H9 (cell line): ENCODE data around the gene MRPS6. TPM values are rescaled to one million over a fixed set of nuclear protein-coding genes. Genes with fewer than 3 reads are reported as not detected.

ENCODE experiments used
- DNase-seq: peaks from one replicate; pipeline ENCODE4 v3.0.0-alpha.2; 2017
- H2AFZ ChIP-seq: one replicate; pipeline ENCODE4 v1.6.1; 2013; ENCODE audit warnings: mild to moderate bottlenecking, low read length, control low read depth, moderate library complexity
- H2AK5ac ChIP-seq: 2 replicates; pipeline ENCODE4 v1.6.1; 2013; ENCODE audit warnings: low read length, control low read depth, mixed read lengths; ENCODE audit not compliant: insufficient read length
- H2BK120ac ChIP-seq: one replicate; pipeline ENCODE4 v1.6.1; 2013; ENCODE audit warnings: low read depth, mild to moderate bottlenecking, low read length, control low read depth, inconsistent platforms; ENCODE audit not compliant: poor library complexity, severe bottlenecking
- H2BK12ac ChIP-seq: 2 replicates; pipeline ENCODE4 v1.6.1; 2013; ENCODE audit warnings: low read length, control low read depth, mixed read lengths, low read depth; ENCODE audit not compliant: insufficient read length
- H2BK15ac ChIP-seq: 2 replicates; pipeline ENCODE4 v1.6.1; 2013; ENCODE audit warnings: low read depth, low read length, control low read depth
- H2BK20ac ChIP-seq: one replicate; pipeline ENCODE4 v1.6.1; 2013; ENCODE audit warnings: low read depth, mild to moderate bottlenecking, low read length, control low read depth, inconsistent platforms; ENCODE audit not compliant: poor library complexity, severe bottlenecking
- H2BK5ac ChIP-seq: 2 replicates; pipeline ENCODE4 v1.6.1; 2013; ENCODE audit warnings: low read length, control low read depth, mixed read lengths; ENCODE audit not compliant: insufficient read length
- H3K14ac ChIP-seq: 2 replicates; pipeline ENCODE4 v1.6.1; 2013; ENCODE audit warnings: low read length, control low read depth; ENCODE audit not compliant: insufficient read depth
- H3K18ac ChIP-seq: 2 replicates; pipeline ENCODE4 v1.6.1; 2013; ENCODE audit warnings: low read depth, mild to moderate bottlenecking, mixed read lengths, low read length, control low read depth; ENCODE audit not compliant: insufficient read length
- H3K23ac ChIP-seq: 2 replicates; pipeline ENCODE4 v1.6.1; 2013; ENCODE audit warnings: low read length, control low read depth, mixed read lengths, low read depth; ENCODE audit not compliant: insufficient read length
- H3K23me2 ChIP-seq: 2 replicates; pipeline ENCODE4 v1.6.1; 2013; ENCODE audit warnings: low read depth, mild to moderate bottlenecking, mixed read lengths, low read length, control low read depth; ENCODE audit not compliant: insufficient read length, poor library complexity, severe bottlenecking
- H3K27ac ChIP-seq: 2 replicates; pipeline ENCODE4 v1.5.1; 2013; ENCODE audit warnings: low read length, control low read depth, mixed read lengths, low read depth; ENCODE audit not compliant: insufficient read length
- H3K27me3 ChIP-seq: 2 replicates; pipeline ENCODE4 v1.6.1; 2013; ENCODE audit warnings: low read length, control low read depth, inconsistent platforms; ENCODE audit not compliant: insufficient read depth
- H3K4ac ChIP-seq: 2 replicates; pipeline ENCODE4 v1.6.1; 2013; ENCODE audit warnings: low read depth, mild to moderate bottlenecking, control low read depth, inconsistent platforms, low read length, moderate library complexity
- H3K4me1 ChIP-seq: 2 replicates; pipeline ENCODE4 v1.6.1; 2013; ENCODE audit warnings: low read length, control low read depth, inconsistent platforms; ENCODE audit not compliant: insufficient read depth
- H3K4me2 ChIP-seq: 2 replicates; pipeline ENCODE4 v1.6.1; 2013; ENCODE audit warnings: low read length, control low read depth, mixed read lengths; ENCODE audit not compliant: insufficient read length, insufficient read depth
- H3K56ac ChIP-seq: 2 replicates; pipeline ENCODE4 v1.6.1; 2013; ENCODE audit warnings: low read depth, mild to moderate bottlenecking, mixed read lengths, low read length, control low read depth; ENCODE audit not compliant: insufficient read length
- H3K79me1 ChIP-seq: 2 replicates; pipeline ENCODE4 v1.6.1; 2013; ENCODE audit warnings: low read depth, mild to moderate bottlenecking, moderate library complexity, low read length, control low read depth, inconsistent platforms; ENCODE audit not compliant: insufficient read depth, poor library complexity, severe bottlenecking
- H3K79me2 ChIP-seq: 2 replicates; pipeline ENCODE4 v1.6.1; 2013; ENCODE audit warnings: low read length, control low read depth, inconsistent platforms; ENCODE audit not compliant: insufficient read depth
- H3K9ac ChIP-seq: 2 replicates; pipeline ENCODE4 v1.6.1; 2013; ENCODE audit warnings: low read length, control low read depth, mixed read lengths; ENCODE audit not compliant: insufficient read length; ENCODE audit errors: extremely low read depth
- H3K9me3 ChIP-seq: one replicate; pipeline ENCODE4 v1.6.1; 2013; ENCODE audit warnings: low read depth, low read length, inconsistent platforms; ENCODE audit not compliant: control insufficient read depth
- H3T11ph ChIP-seq: one replicate; pipeline ENCODE4 v1.6.1; 2013; ENCODE audit warnings: mild to moderate bottlenecking, low read length, control low read depth, inconsistent platforms
- H4K20me1 ChIP-seq: one replicate; pipeline ENCODE4 v1.6.1; 2013; ENCODE audit not compliant: control insufficient read depth, insufficient read length, insufficient read depth
- H4K5ac ChIP-seq: 2 replicates; pipeline ENCODE4 v1.6.1; 2013; ENCODE audit warnings: low read depth, mild to moderate bottlenecking, mixed read lengths, low read length, control low read depth; ENCODE audit not compliant: insufficient read length
- H4K8ac ChIP-seq: replicated peaks from 2 replicates; pipeline ENCODE4 v1.6.1; 2013; ENCODE audit warnings: low read length, control low read depth, mixed read lengths, low read depth; ENCODE audit not compliant: insufficient read length
- H4K91ac ChIP-seq: 2 replicates; pipeline ENCODE4 v1.6.1; 2013; ENCODE audit warnings: low read depth, mild to moderate bottlenecking, moderate library complexity, mixed read lengths, low read length, control low read depth; ENCODE audit not compliant: insufficient read length
- H3K27ac Mint-ChIP-seq, 3 experiments: 2 replicates in 2 of 3; 3 replicates in 1 of 3; pipeline ENCODE4 v1.8.0; 2020 to 2021; ENCODE audit warnings: mixed read lengths in 3 of 3, mild to moderate bottlenecking in 1 of 3, moderate library complexity in 1 of 3
- H3K27me3 Mint-ChIP-seq: 2 replicates; pipeline ENCODE4 v1.8.0; 2021; ENCODE audit warnings: low read depth, mild to moderate bottlenecking, moderate library complexity, mixed read lengths
- H3K36me3 Mint-ChIP-seq, 3 experiments: 2 replicates in 2 of 3; 3 replicates in 1 of 3; pipeline ENCODE4 v1.8.0; 2020 to 2021; ENCODE audit warnings: low read depth in 3 of 3, mixed read lengths in 3 of 3; ENCODE audit not compliant: insufficient read depth in 1 of 3
- H3K4me1 Mint-ChIP-seq, 2 experiments: 2 replicates each; pipeline ENCODE4 v1.8.0; 2020; ENCODE audit warnings: mixed read lengths in 2 of 2
- H3K4me3 Mint-ChIP-seq, 2 experiments: 2 replicates in 1 of 2; 3 replicates in 1 of 2; pipeline ENCODE4 v1.8.0; 2020 to 2021; ENCODE audit warnings: mild to moderate bottlenecking in 2 of 2, mixed read lengths in 2 of 2, moderate library complexity in 1 of 2
- H3K9me3 Mint-ChIP-seq, 2 experiments: 2 replicates in 1 of 2; 3 replicates in 1 of 2; pipeline ENCODE4 v1.8.0; 2020; ENCODE audit warnings: mild to moderate bottlenecking in 2 of 2, mixed read lengths in 2 of 2, moderate library complexity in 1 of 2
- WGBS: extraction: QIAGEN DNeasy Blood & Tissue Kit; methylation state at CpG from one replicate; pipeline ENCODE4 v1.1.7; 2013; ENCODE audit warnings: missing lambda C conversion rate, low lambda C conversion rate, mixed read lengths; ENCODE audit not compliant: insufficient read length; ENCODE audit errors: extremely low coverage; 5-methylcytosine and 5-hydroxymethylcytosine counted together
- total RNA-seq: library from RNA; stranded (reverse); gene quantifications from 2 replicates; pipeline ENCODE4 v1.2.1, GENCODE V29; 2021
- TF ChIP-seq, protein P1 (sequence below): fragments of 200-600 bp; sonication (generic); conservative IDR thresholded peaks from 3 replicates; pipeline ENCODE4 v1.8.0; 2021; ENCODE audit warnings: antibody characterized with exemption, mild to moderate bottlenecking

The MRPS6 gene
- total RNA-seq, 1 experiment from 2014 or later: 83.2 TPM

DNA sequence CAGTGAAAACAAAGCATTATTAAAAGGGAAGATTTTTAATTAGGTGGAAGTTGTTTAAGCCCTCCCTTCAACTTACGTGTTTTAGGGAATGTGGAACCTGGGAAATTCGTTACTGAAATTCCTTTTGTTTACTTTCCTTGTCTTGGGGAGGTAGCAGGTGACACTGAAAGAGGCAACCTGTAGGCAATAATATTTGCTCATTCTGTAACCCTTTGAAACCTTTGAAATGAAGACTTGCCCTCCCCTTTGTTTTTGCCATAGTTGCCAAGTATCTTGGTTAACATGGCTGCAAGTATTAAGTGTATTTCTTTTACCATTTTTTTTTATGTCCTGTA is 1.7 kb downstream of the MRPS6 start:
- DNase-seq: no peak
- peaks cover 7 to 23% (median 16%) of the 10 kb centered on the region in 3 experiments; a peak in 6 of 7 replicates for H3K36me3 Mint-ChIP-seq
- Histone ChIP-seq H4K20me1 (no peaks in the 10 kb centered on the region), H3K79me1 (peaks cover 3% of the 10 kb centered on the region), H3K27ac (no peak overlapping the region), H3K4ac (no peak overlapping the region), H3K23me2 (peaks cover 12% of the 10 kb centered on the region), H3K9ac (peak overlapping the region; percentile 21), H3K4me2 (peak overlapping the region; percentile 88), H2BK12ac (no peak overlapping the region), H3K9me3 (no peaks in the 10 kb centered on the region), H3K14ac (no peak overlapping the region), H2AK5ac (no peak overlapping the region), H2AFZ (no peak overlapping the region), H3K18ac (no peak overlapping the region), H4K91ac (no peak overlapping the region), H2BK120ac (no peak overlapping the region), H4K8ac (no peak overlapping the region), H3K27me3 (no peaks in the 10 kb centered on the region), H3T11ph (no peak overlapping the region), H4K5ac (no peak overlapping the region), H3K23ac (no peak overlapping the region), H2BK5ac (no peak overlapping the region), H2BK15ac (no peak overlapping the region), H2BK20ac (no peak overlapping the region), H3K4me1 (peaks cover 5% of the 10 kb centered on the region), H3K56ac (no peak overlapping the region), H3K79me2 (peaks cover 20% of the 10 kb centered on the region; the same call in 1 of the 2 replicates)
- no peak overlapping the region; a peak in 1 of 7 replicates for H3K27ac Mint-ChIP-seq
- H3K4me1 Mint-ChIP-seq: peaks cover 32 to 36% of the 10 kb centered on the region in 2 experiments
- TF ChIP-seq, protein P1, sequence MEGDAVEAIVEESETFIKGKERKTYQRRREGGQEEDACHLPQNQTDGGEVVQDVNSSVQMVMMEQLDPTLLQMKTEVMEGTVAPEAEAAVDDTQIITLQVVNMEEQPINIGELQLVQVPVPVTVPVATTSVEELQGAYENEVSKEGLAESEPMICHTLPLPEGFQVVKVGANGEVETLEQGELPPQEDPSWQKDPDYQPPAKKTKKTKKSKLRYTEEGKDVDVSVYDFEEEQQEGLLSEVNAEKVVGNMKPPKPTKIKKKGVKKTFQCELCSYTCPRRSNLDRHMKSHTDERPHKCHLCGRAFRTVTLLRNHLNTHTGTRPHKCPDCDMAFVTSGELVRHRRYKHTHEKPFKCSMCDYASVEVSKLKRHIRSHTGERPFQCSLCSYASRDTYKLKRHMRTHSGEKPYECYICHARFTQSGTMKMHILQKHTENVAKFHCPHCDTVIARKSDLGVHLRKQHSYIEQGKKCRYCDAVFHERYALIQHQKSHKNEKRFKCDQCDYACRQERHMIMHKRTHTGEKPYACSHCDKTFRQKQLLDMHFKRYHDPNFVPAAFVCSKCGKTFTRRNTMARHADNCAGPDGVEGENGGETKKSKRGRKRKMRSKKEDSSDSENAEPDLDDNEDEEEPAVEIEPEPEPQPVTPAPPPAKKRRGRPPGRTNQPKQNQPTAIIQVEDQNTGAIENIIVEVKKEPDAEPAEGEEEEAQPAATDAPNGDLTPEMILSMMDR: no peak
- H3K4me3 Mint-ChIP-seq: peak overlapping the region; percentile 94 to 97
- WGBS: no CpG with 5 or more reads among the region's 2 CpGs
- peaks cover 11% of the 10 kb centered on the region for H3K27me3 Mint-ChIP-seq
- H3K9me3 Mint-ChIP-seq: no peaks in the 10 kb centered on the region; a peak in 1 of 5 replicates
